ENCODE results near the gene GMPR. TPM values are rescaled to one million over a fixed set of nuclear protein-coding genes. Genes with fewer than 3 reads are reported as not detected.
"Not testable (repeated sequence)": the region's sequence is repeated elsewhere in the genome, so short reads cannot be mapped to it uniquely, and the experiment has no call there.

The GMPR gene
- total RNA-seq, 1 experiment from 2014 or later: 2.0 TPM

DNA sequence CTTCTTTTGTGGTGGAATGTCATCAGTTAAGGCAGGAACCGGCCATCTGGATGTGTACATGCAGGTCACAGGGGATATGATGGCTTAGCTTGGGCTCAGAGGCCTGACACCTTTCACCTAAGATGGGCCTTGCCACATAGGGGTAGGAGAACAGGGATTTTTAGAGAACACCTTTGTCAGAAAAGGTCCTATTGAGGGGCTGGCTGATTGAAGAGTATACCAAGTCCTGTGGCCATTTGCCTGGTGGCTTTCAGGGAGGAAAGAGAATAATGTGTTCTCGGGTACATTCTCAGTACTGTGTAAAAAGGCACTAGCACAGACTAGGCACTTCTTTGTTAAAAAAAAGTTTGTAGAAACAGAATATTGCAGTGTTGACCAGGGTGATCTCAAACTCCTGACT is 26.4 kb downstream of the GMPR start:
- ChIA-PET CTCF (no interaction called here), POLR2A (ENCODE audit: unreplicated experiment) (no interaction called here)
- no TSS peak for BruUV-seq (replicated peaks)
- Histone ChIP-seq H3F3A (ENCODE audit: insufficient read depth, low read depth) (no peaks in the 10 kb centered on the region), H3K79me2 (ENCODE audit: low read depth) (no peaks in the 10 kb centered on the region), H3K9me2 (ENCODE audit: insufficient read depth) (no peaks in the 10 kb centered on the region), H2AFZ (no peak overlapping the region), H4K20me1 (ENCODE audit: insufficient read depth) (no peaks in the 10 kb centered on the region), H3K27me3 (ENCODE audit: insufficient read depth, low read depth) (peaks cover 34% of the 10 kb centered on the region), H3K27ac (no peak overlapping the region), H3K4me3 (no peak overlapping the region), H3K36me3 (ENCODE audit: low read depth) (no peaks in the 10 kb centered on the region), H3K9me3 (ENCODE audit: insufficient read depth, low read depth) (no peaks in the 10 kb centered on the region), H3K4me2 (no peak overlapping the region), H3K4me1 (replicated peaks; ENCODE audit: insufficient read depth) (no peaks in the 10 kb centered on the region)
- DNase-seq: no peak
- intact Hi-C loops (cut with micrococcal nuclease; ENCODE audit: unreplicated experiment): no loop called here
- TF ChIP-seq, protein P1, sequence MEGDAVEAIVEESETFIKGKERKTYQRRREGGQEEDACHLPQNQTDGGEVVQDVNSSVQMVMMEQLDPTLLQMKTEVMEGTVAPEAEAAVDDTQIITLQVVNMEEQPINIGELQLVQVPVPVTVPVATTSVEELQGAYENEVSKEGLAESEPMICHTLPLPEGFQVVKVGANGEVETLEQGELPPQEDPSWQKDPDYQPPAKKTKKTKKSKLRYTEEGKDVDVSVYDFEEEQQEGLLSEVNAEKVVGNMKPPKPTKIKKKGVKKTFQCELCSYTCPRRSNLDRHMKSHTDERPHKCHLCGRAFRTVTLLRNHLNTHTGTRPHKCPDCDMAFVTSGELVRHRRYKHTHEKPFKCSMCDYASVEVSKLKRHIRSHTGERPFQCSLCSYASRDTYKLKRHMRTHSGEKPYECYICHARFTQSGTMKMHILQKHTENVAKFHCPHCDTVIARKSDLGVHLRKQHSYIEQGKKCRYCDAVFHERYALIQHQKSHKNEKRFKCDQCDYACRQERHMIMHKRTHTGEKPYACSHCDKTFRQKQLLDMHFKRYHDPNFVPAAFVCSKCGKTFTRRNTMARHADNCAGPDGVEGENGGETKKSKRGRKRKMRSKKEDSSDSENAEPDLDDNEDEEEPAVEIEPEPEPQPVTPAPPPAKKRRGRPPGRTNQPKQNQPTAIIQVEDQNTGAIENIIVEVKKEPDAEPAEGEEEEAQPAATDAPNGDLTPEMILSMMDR (conservative IDR thresholded peaks at IDR 0.05): no peak
- TF ChIP-seq EZH2 (IDR thresholded peaks at IDR 0.05; ENCODE audit: low read depth): no peak

DNA sequence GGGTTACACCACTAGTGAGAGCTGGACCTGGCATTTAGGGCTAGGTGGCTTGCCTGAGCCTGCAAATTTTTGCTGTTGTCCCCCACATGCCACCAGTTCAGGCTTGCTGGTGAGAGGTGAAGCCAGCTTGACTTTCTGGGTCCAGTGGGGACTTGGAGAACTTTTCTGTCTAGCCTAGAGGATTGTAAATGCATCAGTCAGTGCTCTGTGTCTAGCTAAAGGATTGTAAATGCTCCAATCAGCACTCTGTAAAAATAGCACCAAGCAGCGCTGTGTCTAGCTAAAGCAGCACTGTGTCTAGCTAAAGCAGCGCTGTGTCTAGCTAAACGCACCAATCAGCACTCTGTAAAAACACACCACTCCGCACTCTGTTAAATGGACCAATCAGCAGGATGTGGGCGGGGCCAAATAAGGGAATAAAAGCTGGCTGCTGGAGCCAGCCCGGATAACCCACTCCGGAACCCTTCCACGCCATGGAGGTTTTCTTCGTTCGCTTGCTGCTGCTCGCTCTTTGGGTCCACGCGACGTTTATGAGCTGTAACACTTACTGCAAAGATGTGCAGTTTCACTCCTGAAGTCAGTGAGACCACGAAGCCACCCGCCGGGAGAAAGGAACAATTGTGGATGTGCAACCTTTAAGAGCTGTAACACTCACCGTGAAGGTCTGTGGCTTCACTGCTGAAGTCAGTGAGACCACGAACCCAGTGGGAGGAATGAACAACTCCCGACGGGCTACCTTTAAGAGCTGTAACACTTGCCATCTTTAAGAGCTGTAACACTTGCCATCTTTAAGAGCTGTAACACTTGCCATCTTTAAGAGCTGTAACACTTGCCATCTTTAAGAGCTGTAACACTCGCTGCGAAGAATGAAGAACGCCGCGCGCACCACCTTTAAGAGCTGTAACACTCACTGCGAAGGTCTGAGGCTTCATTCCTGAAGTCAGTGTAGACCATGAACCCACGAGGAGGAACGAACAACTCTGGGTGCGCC is 27.3 kb downstream of the GMPR start:
- Histone ChIP-seq H3F3A (ENCODE audit: insufficient read depth, low read depth) (no peaks in the 10 kb centered on the region), H3K4me2 (no peak overlapping the region), H4K20me1 (ENCODE audit: insufficient read depth) (no peaks in the 10 kb centered on the region), H3K9me2 (ENCODE audit: insufficient read depth) (no peaks in the 10 kb centered on the region), H2AFZ (no peak overlapping the region), H3K4me1 (replicated peaks; ENCODE audit: insufficient read depth) (no peaks in the 10 kb centered on the region), H3K27me3 (ENCODE audit: insufficient read depth, low read depth) (peaks cover 34% of the 10 kb centered on the region), H3K9me3 (ENCODE audit: insufficient read depth, low read depth) (no peaks in the 10 kb centered on the region), H3K36me3 (ENCODE audit: low read depth) (no peaks in the 10 kb centered on the region), H3K27ac (no peak overlapping the region), H3K4me3 (no peak overlapping the region), H3K79me2 (ENCODE audit: low read depth) (no peaks in the 10 kb centered on the region)
- ChIA-PET POLR2A (ENCODE audit: unreplicated experiment) (interaction anchor here (0.6 kb wide), 1 partner anchor 560 kb away, joined by 5 read pairs; no protein-coding TSS in a partner anchor), CTCF (no interaction called here)
- no peak for DNase-seq
- BruUV-seq (replicated peaks): no TSS peak
- intact Hi-C loops (cut with micrococcal nuclease; ENCODE audit: unreplicated experiment): no loop called here
- TF ChIP-seq EZH2 (IDR thresholded peaks at IDR 0.05; ENCODE audit: low read depth): no peak
- TF ChIP-seq, protein P1 (conservative IDR thresholded peaks at IDR 0.05): no peak

DNA sequence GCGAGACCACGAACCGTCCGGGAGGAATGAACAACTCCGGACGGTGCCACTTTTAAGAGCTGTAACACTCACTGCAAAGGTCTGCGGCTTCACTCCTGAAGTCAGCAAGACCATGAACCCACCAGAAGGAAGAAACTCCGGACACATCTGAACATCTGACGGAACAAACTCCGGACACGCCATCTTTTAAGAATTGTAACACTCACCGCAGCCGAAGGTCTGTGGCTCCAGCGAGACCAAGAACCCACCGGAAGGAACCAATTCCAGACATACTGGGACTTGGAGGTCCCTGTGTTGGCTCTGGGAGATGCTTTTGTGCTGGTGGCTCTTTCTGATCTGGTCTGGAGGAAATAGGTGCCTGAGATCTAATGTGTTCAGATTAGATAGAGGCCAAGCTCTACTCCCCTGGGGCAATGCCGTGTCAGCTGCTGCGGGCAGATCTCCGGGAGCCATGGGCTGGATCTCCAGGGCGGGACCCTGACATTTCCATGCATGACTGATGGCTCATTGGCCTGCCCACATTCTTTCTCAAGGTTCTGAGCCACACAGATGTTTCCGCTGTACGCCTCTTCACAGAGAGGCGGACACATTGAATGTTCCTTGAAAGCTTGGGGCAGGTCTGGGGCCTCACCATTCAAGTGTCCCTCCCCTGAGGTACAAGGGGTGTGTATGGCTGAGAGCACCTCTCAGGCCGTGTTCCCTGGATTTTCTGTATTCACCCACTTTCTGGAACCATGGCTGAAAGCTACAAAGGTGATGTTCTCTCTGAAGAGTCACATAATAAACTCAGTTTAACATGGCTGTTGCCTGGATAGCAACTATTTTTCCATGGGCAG is 29.3 kb downstream of the GMPR start:
- Histone ChIP-seq H3K4me3 (no peak overlapping the region), H4K20me1 (ENCODE audit: insufficient read depth) (no peaks in the 10 kb centered on the region), H3K27me3 (ENCODE audit: insufficient read depth, low read depth) (peaks cover 29% of the 10 kb centered on the region), H3K9me3 (ENCODE audit: insufficient read depth, low read depth) (no peaks in the 10 kb centered on the region), H3K4me1 (replicated peaks; ENCODE audit: insufficient read depth) (no peaks in the 10 kb centered on the region), H3K9me2 (ENCODE audit: insufficient read depth) (no peaks in the 10 kb centered on the region), H3F3A (ENCODE audit: insufficient read depth, low read depth) (no peaks in the 10 kb centered on the region), H3K4me2 (no peak overlapping the region), H3K27ac (no peak overlapping the region), H3K79me2 (ENCODE audit: low read depth) (no peaks in the 10 kb centered on the region), H3K36me3 (ENCODE audit: low read depth) (no peaks in the 10 kb centered on the region), H2AFZ (no peak overlapping the region)
- TF ChIP-seq, protein P1 (conservative IDR thresholded peaks at IDR 0.05): no peak
- TF ChIP-seq EZH2 (IDR thresholded peaks at IDR 0.05; ENCODE audit: low read depth): no peak
- BruUV-seq (replicated peaks): no TSS peak
- ChIA-PET POLR2A (ENCODE audit: unreplicated experiment) (interaction anchor here (0.6 kb wide), 2 partner anchors 11 to 22 kb away, joined by 3 to 6 read pairs; no protein-coding TSS in a partner anchor), CTCF (no interaction called here)
- intact Hi-C loops (cut with micrococcal nuclease; ENCODE audit: unreplicated experiment): no loop called here
- no peak for DNase-seq

DNA sequence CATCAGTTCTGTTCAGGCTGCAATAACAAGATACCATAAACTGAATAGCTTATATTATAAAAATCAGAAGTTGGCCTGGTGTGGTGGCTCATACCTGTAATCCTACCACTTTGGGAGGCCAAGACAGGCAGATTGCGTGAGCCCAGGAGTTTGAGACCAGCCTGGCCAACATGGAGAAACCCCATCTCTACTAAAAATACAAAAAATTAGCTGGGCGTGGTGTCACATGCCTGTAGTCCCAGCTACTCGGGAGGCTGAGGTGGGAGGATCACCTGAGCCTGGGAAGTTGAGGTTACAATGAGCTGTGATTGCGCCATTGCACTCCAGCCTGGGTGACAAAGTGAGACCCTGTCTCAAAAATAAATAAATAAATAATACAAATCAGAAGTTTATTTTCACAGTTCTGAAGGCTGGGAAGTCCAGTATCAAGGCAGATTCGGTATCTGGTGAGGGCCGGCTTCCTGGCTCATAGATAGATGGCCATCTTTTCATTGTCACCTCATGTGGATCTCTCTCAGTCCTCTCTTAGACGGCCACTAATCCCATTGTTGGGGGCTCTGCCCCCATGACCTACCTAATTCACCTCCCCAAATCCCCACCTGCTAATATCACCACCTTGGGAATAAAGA is 31.2 kb downstream of the GMPR start:
- H3K27ac ChIP-seq; H3K4me2 ChIP-seq; BruUV-seq (replicated peaks); H3K36me3 ChIP-seq (ENCODE audit: low read depth); DNase-seq; H3K79me2 ChIP-seq (ENCODE audit: low read depth); H3K4me1 ChIP-seq (replicated peaks; ENCODE audit: insufficient read depth); intact Hi-C loops (cut with micrococcal nuclease; ENCODE audit: unreplicated experiment); CTCF ChIA-PET; H3F3A ChIP-seq (ENCODE audit: insufficient read depth, low read depth); H3K9me3 ChIP-seq (ENCODE audit: insufficient read depth, low read depth); H4K20me1 ChIP-seq (ENCODE audit: insufficient read depth); H3K4me3 ChIP-seq; H3K9me2 ChIP-seq (ENCODE audit: insufficient read depth); H2AFZ ChIP-seq: not testable (repeated sequence)
- peaks cover 15% of the 10 kb centered on the region for H3K27me3 ChIP-seq (ENCODE audit: insufficient read depth, low read depth)
- POLR2A ChIA-PET (ENCODE audit: unreplicated experiment): interaction anchor here (0.6 kb wide), 1 partner anchor 100 kb away, joined by 3 read pairs; no protein-coding TSS in a partner anchor

Measured in PC-9 (cell line).